PC-3 (cell line): ENCODE results near the gene KLHL2. TPM values are rescaled to one million over a fixed set of nuclear protein-coding genes. Genes with fewer than 3 reads are reported as not detected.

Experiments used
- ATAC-seq: fragments of 200-7000 bp; cut with Tn5 transposase; 2 replicates; pipeline ENCODE4 v1.9.1; 2020; ENCODE audit warnings: mild to moderate bottlenecking, moderate library complexity
- BruUV-seq: library from RNA; stranded (reverse); fragments of 400-500 nt; replicated peaks from 2 replicates; lab custom pipeline; 2021; lab: Mats Ljungman, UMichigan
- CTCF ChIA-PET: fragments of 300-600 bp; sonication (Branson Sonifier 250); formaldehyde crosslinking; loops from one replicate; lab custom pipeline; 2022; ENCODE audit warnings: antibody characterized with exemption; lab: Charles Lee
- POLR2A ChIA-PET: fragments of 300-600 bp; sonication (Branson Sonifier 250); formaldehyde crosslinking; loops from one replicate; lab custom pipeline; 2022; ENCODE audit warnings: antibody characterized with exemption; ENCODE audit not compliant: unreplicated experiment; lab: Charles Lee
- DNase-seq: peaks from one replicate; pipeline ENCODE4 v3.0.0-alpha.2; 2015
- H2AFZ ChIP-seq: fragments of 300-600 bp; sonication (generic); 2 replicates; pipeline ENCODE4 v1.6.0; 2016; ENCODE audit warnings: antibody characterized with exemption, low read length
- H3F3A ChIP-seq: fragments of 300-600 bp; sonication (generic); one replicate; pipeline ENCODE4 v1.6.0; 2017; ENCODE audit warnings: antibody characterized with exemption, low read length, control low read depth, mild to moderate bottlenecking; ENCODE audit not compliant: unreplicated experiment
- H3K27ac ChIP-seq: fragments of 300-600 bp; sonication (generic); 2 replicates; pipeline ENCODE4 v1.5.1; 2016; ENCODE audit warnings: mild to moderate bottlenecking, low read length
- H3K27me3 ChIP-seq: fragments of 300-600 bp; sonication (generic); 2 replicates; pipeline ENCODE4 v1.6.1; 2016; ENCODE audit warnings: low read length, mixed read lengths
- H3K36me3 ChIP-seq: fragments of 300-600 bp; sonication (generic); 2 replicates; pipeline ENCODE4 v1.6.1; 2016; ENCODE audit warnings: low read depth, mixed run types, low read length, mixed read lengths
- H3K4me1 ChIP-seq: fragments of 300-600 bp; sonication (generic); 2 replicates; pipeline ENCODE4 v1.5.1; 2016; ENCODE audit warnings: low read length; ENCODE audit not compliant: insufficient read depth
- H3K4me2 ChIP-seq: fragments of 300-600 bp; sonication (generic); 2 replicates; pipeline ENCODE4 v1.6.0; 2016; ENCODE audit warnings: low read length
- H3K4me3 ChIP-seq: fragments of 300-600 bp; sonication (generic); 2 replicates; pipeline ENCODE4 v1.5.1; 2016; ENCODE audit warnings: mild to moderate bottlenecking, low read length, mixed read lengths
- H3K79me2 ChIP-seq: fragments of 300-600 bp; sonication (generic); 2 replicates; pipeline ENCODE4 v1.6.1; 2017; ENCODE audit warnings: low read length, mixed read lengths
- H3K9ac ChIP-seq: fragments of 300-600 bp; sonication (generic); 2 replicates; pipeline ENCODE4 v1.6.0; 2016; ENCODE audit warnings: mild to moderate bottlenecking, low read length
- H3K9me2 ChIP-seq: fragments of 300-600 bp; sonication (generic); replicated peaks from 2 replicates; pipeline ENCODE4 v1.6.1; 2016; ENCODE audit warnings: mixed run types, low read length, mixed read lengths
- H3K9me3 ChIP-seq: fragments of 300-600 bp; sonication (generic); 2 replicates; pipeline ENCODE4 v1.6.1; 2016; ENCODE audit warnings: low read length, mixed read lengths
- H4K20me1 ChIP-seq: fragments of 300-600 bp; sonication (generic); 2 replicates; pipeline ENCODE4 v1.6.1; 2016; ENCODE audit warnings: low read length, mixed read lengths
- CTCF ChIP-seq: fragments of 300-600 bp; sonication (generic); conservative IDR thresholded peaks from 2 replicates; pipeline ENCODE4 v1.5.1; 2017; ENCODE audit warnings: antibody characterized with exemption, low read depth, mild to moderate bottlenecking, low read length
- EZH2 ChIP-seq: fragments of 300-600 bp; sonication (generic); IDR thresholded peaks from one replicate; pipeline ENCODE4 v1.6.1; 2017; ENCODE audit warnings: antibody characterized with exemption, mild to moderate bottlenecking, low read length; ENCODE audit not compliant: unreplicated experiment
- EZH2phosphoT487 ChIP-seq: fragments of 300-600 bp; sonication (generic); IDR thresholded peaks from 2 replicates; pipeline ENCODE4 v1.6.1; 2018; ENCODE audit warnings: mild to moderate bottlenecking, antibody characterized with exemption, low read length, borderline replicate concordance
- intact Hi-C: fragments of 100-400 bp; cut with micrococcal nuclease; formaldehyde crosslinking; loops from 2 replicates; pipeline ENCODE4 v1.9.0; 2023
- total RNA-seq: library from RNA; depleted of rRNA; stranded (reverse); fragments of >200 nt; gene quantifications from 2 replicates; pipeline ENCODE4 v1.2.3, GENCODE V29; 2014

The KLHL2 gene
- total RNA-seq, 1 experiment from 2014 or later, result 10.0 TPM

GRCh38 chr4:165203541-165204461, 3.6 kb upstream of the KLHL2 start:
- ChIA-PET POLR2A (no interaction called here), CTCF (interaction anchor here (0.6 kb wide), 1 partner anchor 91 kb away, joined by 5 read pairs; the partner anchor contains the start of gene TMEM192)
- peak overlapping the region; percentile 77 for H3K4me2 ChIP-seq

GRCh38 chr4:165204462-165204830, 2.9 kb upstream of the KLHL2 start:
- POLR2A ChIA-PET, result no interaction called here
- CTCF ChIA-PET, result interaction anchor here (0.6 kb wide), 1 partner anchor 92 kb away, joined by 5 read pairs; the partner anchor contains the start of gene TMEM192
- ATAC-seq (peak; percentile 58), DNase-seq (peak; percentile 69)
- peak overlapping the region; percentile 51 for H3K4me3 ChIP-seq
- no peak overlapping the region for H2AFZ ChIP-seq
- BruUV-seq, result no TSS peak
- intact Hi-C loops, result loop anchor here (5.0 kb wide), 1 partner anchor 72 kb away; no protein-coding TSS in a partner anchor
- H3K79me2 ChIP-seq, result peaks cover 21% of the 10 kb centered on the region
- H4K20me1 ChIP-seq, result no peaks in the 10 kb centered on the region
- peaks cover 3% of the 10 kb centered on the region for H3F3A ChIP-seq
- H3K9me3 ChIP-seq, result no peaks in the 10 kb centered on the region
- H3K4me1 ChIP-seq, result peaks cover 44% of the 10 kb centered on the region
- H3K9me2 ChIP-seq, result no peaks in the 10 kb centered on the region
- H3K4me2 ChIP-seq, result peak overlapping the region; percentile 77
- H3K36me3 ChIP-seq, result no peaks in the 10 kb centered on the region
- peak overlapping the region; percentile 62 for H3K9ac ChIP-seq
- H3K27ac ChIP-seq, result peak overlapping the region; percentile 92
- no peak for TF ChIP-seq EZH2
- TF ChIP-seq CTCF, result no peak
- no peak for TF ChIP-seq EZH2phosphoT487
- H3K27me3 ChIP-seq, result no peaks in the 10 kb centered on the region

More at GRCh38 chr4:165203541-165204461, 3.6 kb upstream of the KLHL2 start:
- intact Hi-C loops, result loop anchor here (5.0 kb wide), 1 partner anchor 72 kb away; no protein-coding TSS in a partner anchor
- Histone ChIP-seq H3K4me1 (peaks cover 44% of the 10 kb centered on the region), H3K36me3 (no peaks in the 10 kb centered on the region), H3K9ac (peak overlapping the region; percentile 62), H3F3A (peaks cover 3% of the 10 kb centered on the region), H3K9me3 (no peaks in the 10 kb centered on the region), H3K9me2 (no peaks in the 10 kb centered on the region), H3K27me3 (no peaks in the 10 kb centered on the region), H3K79me2 (peaks cover 15% of the 10 kb centered on the region), H3K27ac (peak overlapping the region; percentile 92), H3K4me3 (peak overlapping the region; percentile 51), H2AFZ (no peak overlapping the region), H4K20me1 (no peaks in the 10 kb centered on the region)
- TF ChIP-seq EZH2phosphoT487 (no peak), EZH2 (no peak), CTCF (no peak)
- DNase-seq (peak; percentile 46), ATAC-seq (peak; percentile 17; the same call in 1 of the 2 replicates)
- BruUV-seq, result no TSS peak
